Erythroblast (primary cell): ENCODE data around the gene ARFGAP3.

ENCODE experiments used
- DNase-seq, 2 experiments: peaks; one replicate each; lab custom pipeline; 2025; lab: John Stamatoyannopoulos, UW
- GATA1 ChIP-seq: IDR thresholded peaks from 2 replicates; pipeline ENCODE4 v1.6.1; 2011; ENCODE audit warnings: low read depth, mild to moderate bottlenecking, control low read depth, low read length, moderate library complexity
- POLR2A ChIP-seq: IDR thresholded peaks from 2 replicates; pipeline ENCODE4 v1.6.1; 2011; ENCODE audit warnings: mild to moderate bottlenecking, low read length

Gene ARFGAP3, protein sequence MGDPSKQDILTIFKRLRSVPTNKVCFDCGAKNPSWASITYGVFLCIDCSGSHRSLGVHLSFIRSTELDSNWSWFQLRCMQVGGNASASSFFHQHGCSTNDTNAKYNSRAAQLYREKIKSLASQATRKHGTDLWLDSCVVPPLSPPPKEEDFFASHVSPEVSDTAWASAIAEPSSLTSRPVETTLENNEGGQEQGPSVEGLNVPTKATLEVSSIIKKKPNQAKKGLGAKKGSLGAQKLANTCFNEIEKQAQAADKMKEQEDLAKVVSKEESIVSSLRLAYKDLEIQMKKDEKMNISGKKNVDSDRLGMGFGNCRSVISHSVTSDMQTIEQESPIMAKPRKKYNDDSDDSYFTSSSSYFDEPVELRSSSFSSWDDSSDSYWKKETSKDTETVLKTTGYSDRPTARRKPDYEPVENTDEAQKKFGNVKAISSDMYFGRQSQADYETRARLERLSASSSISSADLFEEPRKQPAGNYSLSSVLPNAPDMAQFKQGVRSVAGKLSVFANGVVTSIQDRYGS

DNA sequence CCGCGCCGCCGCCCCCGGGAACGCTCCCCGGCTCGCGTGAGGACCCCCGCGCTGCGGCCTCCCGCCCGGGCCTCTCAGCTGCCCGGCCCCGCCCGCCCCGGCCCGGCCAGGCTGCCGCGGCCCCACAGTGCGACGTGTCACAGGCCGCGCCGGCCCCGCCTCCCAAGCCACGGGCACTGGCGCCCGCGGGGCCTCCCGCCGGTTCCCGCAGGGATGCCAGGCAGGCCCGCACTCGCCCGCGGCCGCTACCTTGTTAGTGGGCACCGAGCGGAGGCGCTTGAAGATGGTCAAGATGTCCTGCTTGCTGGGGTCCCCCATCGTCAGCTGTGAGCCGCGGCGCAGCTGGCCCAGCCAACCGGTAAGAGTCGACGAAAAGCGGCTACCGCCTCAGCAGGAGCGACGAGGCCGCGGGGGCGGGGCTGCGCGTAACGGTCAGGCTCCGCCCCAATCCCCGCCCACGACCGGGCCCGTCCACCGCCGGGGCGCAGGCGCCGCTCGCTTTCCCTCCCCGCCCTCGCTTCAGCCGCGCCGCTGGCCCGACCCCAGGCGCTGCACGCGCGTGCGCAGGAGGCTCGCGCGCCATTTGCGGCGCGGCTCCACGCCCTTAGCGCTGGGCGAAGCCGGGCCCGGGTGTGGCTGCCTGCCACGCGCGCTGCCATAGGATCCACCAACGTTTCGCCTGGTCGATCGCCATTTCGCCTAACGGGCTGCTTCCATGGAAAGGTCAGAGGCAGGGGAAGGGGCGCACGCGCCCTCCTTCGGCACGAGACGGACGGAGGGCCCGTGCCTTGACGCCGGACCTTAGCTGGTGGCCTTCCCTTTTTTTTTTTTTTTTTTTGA, at the start of gene ARFGAP3:
Gene ARFGAP3 (minus strand): TSS at position 409 of the 840 bp plus-strand sequence. CDS start 91 bp downstream, at position 318.
- DNase-seq: peak; percentile 96 to 99
- TF ChIP-seq GATA1 (no peak), POLR2A (peak; percentile 74)

DNA sequence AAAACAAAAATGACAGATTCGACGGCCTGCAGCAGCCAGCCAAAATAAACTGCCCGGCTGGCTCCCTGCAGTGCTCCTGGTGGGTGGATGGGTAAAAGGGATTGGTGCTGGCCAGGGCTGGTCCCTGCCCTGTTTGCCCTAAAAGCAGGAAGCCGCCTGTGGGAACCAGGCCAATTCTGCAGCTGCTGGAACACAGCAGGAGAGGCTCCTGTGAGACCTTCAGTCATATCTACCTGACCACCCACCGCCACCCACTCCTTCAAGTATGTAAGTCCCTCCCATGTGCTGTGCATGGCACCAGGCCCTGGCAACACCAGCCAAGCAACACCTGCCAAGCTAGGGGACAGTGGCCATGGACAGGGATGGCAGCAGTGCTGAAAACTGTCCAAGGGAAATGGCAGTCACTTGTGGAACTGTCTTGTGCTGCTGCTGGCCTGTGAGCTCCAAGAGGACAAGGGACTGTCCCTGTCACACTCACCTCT, 48.7 kb upstream of the ARFGAP3 start:
- no peak for DNase-seq
- TF ChIP-seq GATA1 (no peak), POLR2A (no peak)

DNA sequence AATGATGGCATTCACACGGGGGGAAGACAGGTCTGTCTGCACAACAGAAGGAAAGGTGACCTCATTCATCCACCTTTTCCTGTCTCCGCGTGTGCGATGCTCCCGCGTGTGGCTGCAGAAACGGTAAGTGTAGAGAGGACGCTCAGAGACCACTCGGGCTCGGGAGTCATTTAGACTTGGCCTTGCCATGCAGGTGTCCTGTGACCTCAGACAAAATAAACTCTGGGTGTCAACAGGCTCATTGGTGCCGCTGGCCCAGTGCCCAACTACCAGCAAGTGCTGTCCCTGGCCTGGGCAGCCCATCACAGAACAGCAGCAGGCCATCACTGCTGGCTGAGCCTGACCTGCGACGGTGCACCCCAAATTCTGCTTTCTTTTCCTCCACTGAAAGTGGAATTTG, 48.1 kb upstream of the ARFGAP3 start:
- DNase-seq: no peak
- TF ChIP-seq POLR2A: no peak
- no peak for TF ChIP-seq GATA1

DNA sequence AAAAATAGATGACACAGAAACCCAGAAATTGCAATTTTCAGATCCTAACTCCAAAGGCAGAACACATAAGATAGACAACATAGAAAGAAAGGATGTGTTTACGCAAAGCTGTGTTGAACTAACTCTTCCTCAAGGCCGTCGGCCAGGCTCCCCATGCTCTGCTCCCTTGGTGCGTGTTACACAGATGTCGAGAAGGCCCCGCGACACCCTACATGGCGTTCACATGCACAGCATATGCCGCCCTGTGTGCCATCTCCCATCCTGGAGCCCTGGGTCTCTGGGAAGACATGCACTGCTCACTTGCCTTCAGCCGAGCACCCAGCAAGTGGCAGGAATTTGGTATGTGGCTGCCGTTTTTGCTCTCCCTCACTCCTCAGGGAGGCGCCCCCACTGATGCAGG, 47.0 kb upstream of the ARFGAP3 start:
- no peak for DNase-seq
- TF ChIP-seq POLR2A (no peak), GATA1 (no peak)

DNA sequence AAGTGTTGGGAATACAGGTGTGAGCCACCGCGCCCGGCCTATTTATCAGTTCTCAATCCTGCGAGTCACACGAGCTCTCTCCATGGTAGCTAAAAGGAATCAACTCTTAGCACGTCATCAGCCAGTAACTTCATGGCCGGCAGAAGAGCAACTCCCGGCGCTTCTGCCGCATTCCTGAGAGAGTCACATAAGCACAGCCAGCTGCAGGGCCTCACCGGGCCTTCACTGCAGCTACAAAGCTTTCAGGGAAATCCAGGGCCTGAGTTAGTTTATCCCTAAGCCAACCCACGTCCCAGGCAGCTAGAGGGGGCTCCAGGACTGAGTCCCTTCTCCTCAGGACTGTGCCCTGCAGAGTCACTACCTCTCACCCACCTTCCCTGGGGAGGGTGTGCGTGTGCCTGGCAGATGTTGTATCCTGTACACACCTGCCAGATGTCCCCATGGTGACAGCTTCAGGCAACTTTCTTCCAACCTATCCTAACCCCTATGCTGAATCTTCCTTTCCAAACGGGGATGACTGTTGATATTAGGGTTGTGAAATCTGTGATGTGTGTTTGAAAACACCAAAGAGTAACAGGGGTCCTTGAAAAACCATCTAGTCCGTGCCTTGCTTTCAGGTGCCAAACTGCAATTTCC, 45.9 kb upstream of the ARFGAP3 start:
- no peak for TF ChIP-seq GATA1
- TF ChIP-seq POLR2A: no peak
- DNase-seq: no peak

DNA sequence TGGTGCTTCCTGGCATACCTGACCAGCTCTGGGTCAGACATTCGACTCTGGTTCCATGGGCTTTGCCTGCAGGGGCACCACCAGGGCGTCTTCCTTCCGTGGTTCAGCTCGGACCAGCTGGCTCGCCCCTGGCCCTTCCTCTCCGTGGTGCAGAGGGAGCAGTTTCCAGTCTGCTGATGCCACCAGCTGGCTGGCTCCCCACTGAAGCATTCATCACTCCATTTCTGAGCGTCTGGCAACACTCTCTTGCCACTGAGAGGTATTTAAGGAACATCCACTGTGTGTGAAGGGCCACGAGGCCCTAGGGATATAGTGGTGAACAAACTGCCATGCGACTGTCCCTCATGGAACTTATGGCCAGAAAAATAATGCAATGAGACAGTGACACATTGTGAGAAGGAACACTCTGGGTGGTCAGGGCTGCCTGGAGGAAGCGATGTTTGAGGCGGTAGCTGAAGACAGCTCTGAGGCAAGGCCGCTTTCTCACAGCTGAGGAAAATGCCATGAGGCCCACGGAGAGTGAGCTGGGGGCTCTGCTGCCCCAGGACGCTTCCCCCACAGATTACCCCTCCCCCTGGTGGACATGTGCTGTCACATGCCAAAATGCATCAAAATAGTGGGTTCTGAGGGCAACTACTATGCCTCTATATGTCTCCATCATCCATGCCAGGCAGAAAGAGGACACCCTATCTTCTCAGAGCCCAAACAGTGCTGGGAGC, 44.9 kb upstream of the ARFGAP3 start:
- DNase-seq: peak; percentile 12 to 30
- no peak for TF ChIP-seq POLR2A
- TF ChIP-seq GATA1: no peak

DNA sequence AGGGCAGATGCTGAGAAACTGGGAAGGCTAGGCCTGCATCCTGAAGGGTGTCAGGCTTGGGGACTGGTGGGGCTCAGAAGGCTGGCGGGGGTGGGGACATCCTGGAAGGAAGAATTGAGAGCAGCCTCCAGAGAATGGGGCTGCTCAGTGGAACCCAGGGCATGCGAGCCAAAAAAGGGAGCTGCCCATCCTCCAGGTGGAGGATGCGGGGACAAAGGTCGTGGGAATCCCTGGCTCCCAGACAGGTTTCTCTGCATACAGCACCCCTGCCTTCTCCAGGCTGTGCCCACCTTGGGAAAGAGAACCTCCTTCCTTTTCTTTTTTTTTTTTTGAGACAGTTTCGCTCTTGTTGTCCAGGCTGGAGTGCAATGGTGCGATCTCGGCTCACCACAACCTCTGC, 40.9 kb upstream of the ARFGAP3 start:
- TF ChIP-seq GATA1 (no peak), POLR2A (no peak)

DNA sequence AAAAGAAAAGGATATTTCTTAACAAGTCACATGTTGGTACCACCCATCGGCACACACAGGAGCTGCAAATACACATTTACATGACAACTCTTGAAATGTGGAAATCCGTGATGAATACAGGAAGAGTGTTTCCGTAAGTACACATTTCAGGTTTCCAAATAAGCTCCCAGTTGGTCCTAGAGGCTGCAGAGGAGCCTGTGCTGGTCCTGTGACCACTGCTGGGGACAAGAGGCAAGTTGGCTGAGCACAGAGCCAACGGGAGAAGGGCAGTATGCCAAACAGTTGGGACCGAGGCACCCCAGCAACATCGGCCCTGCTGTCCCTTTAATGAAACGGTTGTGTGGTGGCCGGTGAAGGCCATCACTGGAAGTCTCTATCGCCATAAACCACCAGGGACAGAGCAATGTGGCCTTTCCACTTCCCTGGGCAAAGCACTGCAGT, 38.5 kb upstream of the ARFGAP3 start:
- TF ChIP-seq GATA1 (no peak), POLR2A (no peak)
- no peak for DNase-seq

More for the DNA sequence above, 40.9 kb upstream of the ARFGAP3 start:
- no peak for DNase-seq

DNA sequence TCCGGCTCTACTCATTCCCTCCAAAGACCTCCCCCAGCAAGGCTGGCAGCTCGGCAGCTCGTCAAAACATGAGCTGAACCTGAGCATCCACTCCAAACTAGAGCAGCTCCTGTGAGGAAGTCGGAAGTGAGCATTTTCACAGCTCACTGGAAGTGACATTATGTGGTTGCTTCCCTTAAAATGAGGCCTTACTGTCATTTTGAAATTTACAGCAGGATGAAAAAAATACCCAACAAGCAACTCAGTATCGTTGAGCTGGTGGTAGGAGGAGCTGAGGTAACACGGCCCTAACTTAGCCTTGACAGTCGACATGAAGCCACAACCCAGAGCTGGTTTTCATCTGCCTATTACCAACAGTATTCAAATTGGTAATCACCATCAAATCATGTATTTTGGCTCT, 38.0 kb upstream of the ARFGAP3 start:
- no peak for TF ChIP-seq GATA1
- TF ChIP-seq POLR2A: no peak
- DNase-seq: no peak

DNA sequence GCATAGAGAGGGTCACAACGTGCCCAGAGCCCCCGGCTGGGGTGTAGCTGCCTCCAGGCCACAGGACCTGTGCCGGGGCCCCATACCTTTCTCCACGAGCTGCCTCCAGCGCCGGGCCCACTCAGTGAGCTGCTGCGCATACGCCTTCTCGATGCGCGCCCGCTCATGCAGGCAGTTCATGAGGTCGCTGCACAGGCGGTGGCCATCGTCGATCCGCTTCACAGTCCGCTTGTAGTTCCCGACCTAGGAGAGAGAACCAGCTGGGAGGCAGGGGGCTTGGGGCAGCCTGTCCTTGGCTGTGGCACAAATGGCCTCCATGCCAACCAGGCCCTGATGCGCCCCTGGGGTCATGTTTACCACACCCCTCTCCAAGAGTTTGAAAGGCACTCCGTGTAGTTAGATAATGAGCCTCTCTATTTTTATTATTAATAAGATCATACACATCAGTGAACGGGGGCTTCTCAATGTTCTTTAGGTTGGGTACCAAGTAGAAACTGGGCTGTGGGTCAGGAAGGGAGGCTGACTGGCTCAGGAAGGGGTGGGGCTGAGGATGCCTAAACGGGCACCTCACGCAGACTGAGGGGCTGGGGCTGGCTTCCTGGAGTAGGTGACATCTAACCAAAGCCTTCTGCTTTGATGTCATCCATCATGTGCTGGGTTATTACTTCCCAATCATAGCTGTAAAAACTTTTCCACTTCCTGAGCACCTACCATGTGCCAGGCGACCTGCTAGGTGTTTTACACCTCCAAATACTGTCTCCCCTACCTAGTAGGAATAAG, 36.5 kb upstream of the ARFGAP3 start:
- TF ChIP-seq GATA1 (no peak), POLR2A (no peak)
- DNase-seq: no peak

DNA sequence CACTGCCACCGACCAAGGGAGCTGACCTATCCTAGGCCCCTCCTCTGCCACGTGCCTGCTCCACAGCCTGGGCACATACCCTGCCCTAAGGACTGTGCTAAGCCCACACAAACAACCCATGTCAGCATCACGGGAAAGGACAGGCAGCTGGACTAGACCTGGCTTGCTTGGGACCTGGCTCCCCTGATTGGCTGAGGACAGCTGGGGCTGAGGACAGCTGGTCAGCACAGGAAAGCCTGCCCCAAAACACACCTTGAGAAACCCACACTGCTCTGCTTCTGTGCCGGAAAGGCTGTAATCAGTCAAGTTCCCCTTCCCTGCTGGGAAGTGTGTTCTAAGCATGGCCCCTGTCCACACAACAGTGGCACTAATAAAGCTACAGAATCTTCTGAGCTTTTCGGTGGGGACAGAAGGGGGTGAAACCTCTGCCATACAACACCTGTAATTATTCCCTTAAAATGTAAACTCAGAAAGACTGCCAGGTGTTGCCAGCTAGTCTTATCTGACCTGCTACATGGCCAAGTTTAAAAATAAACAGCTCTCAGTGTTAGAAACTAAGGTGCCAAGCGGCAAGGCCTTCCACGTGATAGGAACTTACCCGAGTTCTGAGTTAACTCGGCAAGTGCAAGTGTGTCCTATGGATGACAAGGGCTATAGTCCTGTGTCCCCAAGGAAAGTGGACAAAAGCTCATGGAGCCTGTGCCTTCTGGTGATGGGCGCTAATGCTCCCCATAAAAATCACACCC, 35.7 kb upstream of the ARFGAP3 start:
- DNase-seq: no peak
- no peak for TF ChIP-seq GATA1
- no peak for TF ChIP-seq POLR2A

DNA sequence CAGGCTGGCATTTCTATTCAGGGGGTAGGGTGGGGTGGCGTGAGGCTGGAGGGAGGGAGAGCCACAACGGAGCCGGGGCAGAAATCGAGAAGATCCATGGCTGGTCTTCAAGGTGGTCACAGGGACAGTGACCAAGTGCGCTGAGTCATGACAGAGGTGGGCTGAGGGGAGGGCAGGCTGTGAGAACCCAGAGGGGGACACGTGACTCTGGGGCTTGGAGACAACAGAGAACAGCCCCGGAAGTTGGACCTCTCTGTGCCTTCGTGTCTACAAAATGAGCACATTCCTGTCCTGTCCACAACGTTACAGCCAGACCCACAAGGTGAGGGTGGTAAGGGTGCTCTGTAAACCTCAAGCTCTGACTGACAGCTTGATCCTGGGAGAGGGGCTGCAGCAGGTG, 35.1 kb upstream of the ARFGAP3 start:
- no peak for TF ChIP-seq POLR2A
- no peak for TF ChIP-seq GATA1
- no peak for DNase-seq
